ENCODE results near the gene CAB39.

The CAB39 gene

GRCh38 chr2:230825354-230825753 lies 112.7 kb downstream of the CAB39 start:
- no peak for TF ChIP-seq CTCF (IDR thresholded peaks at IDR 0.05; ENCODE audit: insufficient read depth, low read length, missing control alignments)
- DNase-seq (ENCODE audit: low read depth, low spot score) = no peak
- ChIA-PET POLR2A (no interaction called here), CTCF (interaction anchor here (1.0 to 4.8 kb wide), 5 partner anchors 23 to 627 kb away, joined by 3 to 77 read pairs (median 8); no protein-coding TSS in a partner anchor)
- no peak overlapping the region for H3K4me3 ChIP-seq (ENCODE audit: low read depth, low read length)

- TF ChIP-seq CTCF (IDR thresholded peaks at IDR 0.05; ENCODE audit: insufficient read depth, low read length, missing control alignments) = no peak
- POLR2A ChIA-PET = no interaction called here
- H3K4me3 ChIP-seq (ENCODE audit: low read depth, low read length) = no peak overlapping the region
- no peak for DNase-seq (ENCODE audit: low read depth, low spot score)
- CTCF ChIA-PET = interaction anchor here (0.7 to 1.8 kb wide), 5 partner anchors 13 to 624 kb away, joined by 3 to 6 read pairs (median 5); no protein-coding TSS in a partner anchor
Observed at GRCh38 chr2:230827774-230828271, 115.2 kb downstream of the CAB39 start.

- TF ChIP-seq CTCF (IDR thresholded peaks at IDR 0.05; ENCODE audit: insufficient read depth, low read length, missing control alignments) = no peak
- peak overlapping the region; percentile 8; the same call in 1 of the 2 replicates for H3K4me3 ChIP-seq (ENCODE audit: low read depth, low read length)
- ChIA-PET CTCF (interaction anchor here (0.7 to 1.5 kb wide), 3 partner anchors 19 to 623 kb away, joined by 3 to 5 read pairs (median 3); no protein-coding TSS in a partner anchor), POLR2A (no interaction called here)
- DNase-seq (ENCODE audit: low read depth, low spot score) = no peak
Observed at GRCh38 chr2:230828272-230828961, 115.8 kb downstream of the CAB39 start.

DNA sequence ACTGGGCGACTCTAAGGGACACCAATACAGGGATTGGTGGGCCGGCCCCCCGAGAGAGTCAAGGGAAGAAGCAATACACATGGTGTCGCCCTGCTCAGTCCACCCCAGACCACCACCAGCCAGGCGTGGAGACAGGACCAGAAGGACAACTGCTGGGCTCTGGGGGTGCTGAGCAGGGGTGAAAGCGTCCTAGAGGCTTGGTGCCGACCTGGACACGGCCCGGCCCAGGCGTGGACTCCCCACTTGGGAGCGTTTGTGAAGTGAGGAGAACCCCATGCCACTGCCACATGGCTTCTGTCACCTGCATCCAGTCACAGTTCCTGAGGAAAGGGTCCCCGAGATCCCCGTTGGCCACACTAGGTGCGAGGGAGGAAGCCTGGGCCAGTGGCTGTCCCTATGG lies 116.7 kb downstream of the CAB39 start:
- ChIA-PET CTCF (interaction anchor here (9.9 kb wide), 1 partner anchor 18 kb away, joined by 79 read pairs; no protein-coding TSS in a partner anchor), POLR2A (no interaction called here)
- DNase-seq (ENCODE audit: low read depth, low spot score) = no peak
- TF ChIP-seq CTCF (IDR thresholded peaks at IDR 0.05; ENCODE audit: insufficient read depth, low read length, missing control alignments) = no peak
- H3K4me3 ChIP-seq (ENCODE audit: low read depth, low read length) = no peak overlapping the region

- DNase-seq (ENCODE audit: low read depth, low spot score) = no peak
- H3K4me3 ChIP-seq (ENCODE audit: low read depth, low read length) = no peak overlapping the region
- ChIA-PET POLR2A (no interaction called here), CTCF (interaction anchor here (0.8 to 9.9 kb wide), 4 partner anchors 18 to 223 kb away, joined by 4 to 79 read pairs (median 6); no protein-coding TSS in a partner anchor)
- no peak for TF ChIP-seq CTCF (IDR thresholded peaks at IDR 0.05; ENCODE audit: insufficient read depth, low read length, missing control alignments)
Observed at GRCh38 chr2:230829959-230830358, 117.3 kb downstream of the CAB39 start.

- ChIA-PET POLR2A (no interaction called here), CTCF (interaction anchor here (0.8 to 9.9 kb wide), 6 partner anchors 17 to 226 kb away, joined by 3 to 79 read pairs (median 4); partner anchors contain the start of gene PSMD1)
- TF ChIP-seq CTCF (IDR thresholded peaks at IDR 0.05; ENCODE audit: insufficient read depth, low read length, missing control alignments) = no peak
- no peak for DNase-seq (ENCODE audit: low read depth, low spot score)
- H3K4me3 ChIP-seq (ENCODE audit: low read depth, low read length) = no peak overlapping the region
Observed at GRCh38 chr2:230830428-230830827, 117.8 kb downstream of the CAB39 start.

All from AG04449 (cell line).